WI38 (cell line): Measurements from ENCODE around the gene KAZALD1.

Source experiments
- H3K4me3 ChIP-seq: 2 replicates; pipeline ENCODE4 v1.5.1; 2011; ENCODE audit warnings: low read depth, mild to moderate bottlenecking, control low read depth, low read length
- CTCF ChIP-seq: IDR thresholded peaks from 2 replicates; pipeline ENCODE4 v1.5.1; 2012; ENCODE audit warnings: low read depth, mild to moderate bottlenecking, control low read depth, low read length

The KAZALD1 gene

GRCh38 chr10:101113890-101114403 is 52.2 kb downstream of the KAZALD1 start:
- H3K4me3 ChIP-seq = no peak overlapping the region
- no peak for TF ChIP-seq CTCF

GRCh38 chr10:101114646-101115045 is 52.9 kb downstream of the KAZALD1 start:
- no peak overlapping the region for H3K4me3 ChIP-seq
- TF ChIP-seq CTCF = no peak
